Left ventricle myocardium superior (tissue), 1 donor: Measurements from ENCODE around the gene HES2. TPM values are rescaled to one million over a fixed set of nuclear protein-coding genes. Genes with fewer than 3 reads are reported as not detected.
"Not testable (repeated sequence)": the region's sequence is repeated elsewhere in the genome, so short reads cannot be mapped to it uniquely, and the experiment has no call there.

Experiments
- ATAC-seq: fragments of 200-7000 bp; cut with Tn5 transposase; one replicate; pipeline ENCODE4 v1.9.1; 2020; ENCODE audit warnings: mild to moderate bottlenecking, moderate library complexity
- DNase-seq: peaks from one replicate; pipeline ENCODE4 v3.0.0-alpha.2; 2020
- intact Hi-C: fragments of 100-400 bp; cut with micrococcal nuclease; formaldehyde crosslinking; loops from one replicate; pipeline ENCODE4 v1.11.0; 2022
- total RNA-seq: library from RNA; stranded (reverse); fragmentation: NEBNext Ultra II Directional; extraction: Animal tissue kit (Norgen Biotek cat#: 25700); gene quantifications from one replicate; pipeline ENCODE4 v1.2.1, GENCODE V29; 2021
- donor health status: DM: no; HTN: yes; CAD: no; lungs with severe emphysema.

The HES2 gene
- total RNA-seq, 1 donor from 2014 or later: not detected

DNA sequence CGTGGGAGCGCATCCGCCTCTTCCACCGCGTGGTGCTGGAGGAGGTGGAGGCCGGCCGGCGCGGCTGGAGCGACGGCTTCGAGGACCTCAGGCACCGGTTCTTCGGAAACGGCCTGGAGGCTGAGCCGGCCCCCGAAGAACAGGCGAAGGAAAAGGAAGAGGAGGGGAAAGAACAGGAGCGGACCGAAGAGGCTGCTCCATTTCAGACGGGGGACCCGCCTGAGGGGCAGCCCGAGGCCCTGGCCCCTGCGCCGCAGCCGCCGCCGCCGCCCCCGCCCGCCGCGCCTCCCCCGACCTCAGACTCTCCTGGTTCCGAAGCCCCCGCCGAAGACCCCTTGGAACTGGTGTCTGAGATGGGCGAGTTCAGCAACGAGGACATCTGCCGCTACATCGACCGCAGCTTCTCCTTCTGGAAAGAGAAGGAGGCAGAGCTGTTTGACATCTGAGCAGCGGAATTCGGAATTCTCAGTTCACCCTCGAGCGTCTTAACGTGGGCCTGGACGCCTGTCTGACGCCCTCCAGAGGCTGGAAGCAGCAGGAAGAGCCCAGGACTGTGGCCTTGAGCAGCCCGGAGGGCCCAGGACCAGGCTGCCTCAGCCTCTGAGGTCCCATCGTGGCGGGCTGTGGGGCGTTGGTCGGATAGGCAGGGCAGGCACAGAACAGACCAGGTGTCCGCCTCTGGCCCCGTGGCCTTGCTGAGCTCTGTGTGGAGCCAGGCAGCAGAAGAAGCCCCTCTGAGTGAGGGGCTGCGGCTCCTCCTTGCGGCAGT lies 36.2 kb upstream of the HES2 start:
- intact Hi-C loops, ATAC-seq, DNase-seq: not testable (repeated sequence)

DNA sequence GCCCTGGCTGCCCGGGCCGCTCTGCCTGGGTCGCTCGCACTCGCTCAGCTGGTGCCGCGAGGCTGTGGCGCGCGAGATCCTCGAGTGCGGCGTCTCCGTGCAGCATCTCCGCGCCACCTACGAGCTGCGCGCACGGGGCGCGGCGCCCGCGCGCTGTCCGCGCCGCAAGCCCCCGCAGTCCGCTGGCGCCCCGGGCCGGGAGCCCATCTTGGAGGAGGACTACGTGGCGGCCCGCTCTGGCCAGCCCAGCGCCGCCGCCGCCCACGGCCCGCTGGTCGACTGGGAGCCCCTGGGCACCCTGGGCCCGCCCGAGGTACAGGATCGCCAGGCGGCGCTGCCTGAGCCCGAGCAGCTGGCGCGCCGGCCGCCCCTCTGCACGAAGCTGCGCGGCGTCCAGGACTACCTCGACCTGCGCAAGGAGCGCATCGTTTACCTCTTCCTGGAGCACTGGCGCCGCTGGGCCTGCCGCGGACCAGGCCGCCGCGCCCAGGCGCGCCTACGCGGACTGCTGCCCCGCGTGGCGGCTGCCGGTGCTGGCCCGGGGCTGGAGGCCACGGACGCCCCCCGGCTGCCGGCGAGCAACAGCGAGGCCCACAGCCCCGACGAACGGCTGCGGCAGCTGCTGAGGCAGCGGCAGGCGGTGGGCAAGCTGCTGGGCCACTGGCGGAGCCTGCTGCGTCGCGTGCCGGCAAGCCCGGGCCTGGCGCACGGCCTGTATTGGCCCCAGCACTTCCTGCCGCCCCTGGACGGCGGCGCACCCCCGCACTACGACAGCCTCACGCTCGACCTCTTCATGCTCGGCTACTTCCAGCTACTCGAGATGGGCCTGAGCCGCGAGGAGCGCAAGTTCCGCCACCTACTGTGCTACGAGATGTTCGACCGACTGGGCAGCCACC lies 35.4 kb upstream of the HES2 start:
- intact Hi-C loops: no loop called here
- DNase-seq (no peak), ATAC-seq (peak; percentile 12)

GRCh38 chr1:6453895-6454855 lies 34.5 kb upstream of the HES2 start:
- DNase-seq, intact Hi-C loops, ATAC-seq: not testable (repeated sequence)

- intact Hi-C loops: no loop called here
- DNase-seq (no peak), ATAC-seq (no peak)
Measured at GRCh38 chr1:6450943-6451373, 31.2 kb upstream of the HES2 start.

DNA sequence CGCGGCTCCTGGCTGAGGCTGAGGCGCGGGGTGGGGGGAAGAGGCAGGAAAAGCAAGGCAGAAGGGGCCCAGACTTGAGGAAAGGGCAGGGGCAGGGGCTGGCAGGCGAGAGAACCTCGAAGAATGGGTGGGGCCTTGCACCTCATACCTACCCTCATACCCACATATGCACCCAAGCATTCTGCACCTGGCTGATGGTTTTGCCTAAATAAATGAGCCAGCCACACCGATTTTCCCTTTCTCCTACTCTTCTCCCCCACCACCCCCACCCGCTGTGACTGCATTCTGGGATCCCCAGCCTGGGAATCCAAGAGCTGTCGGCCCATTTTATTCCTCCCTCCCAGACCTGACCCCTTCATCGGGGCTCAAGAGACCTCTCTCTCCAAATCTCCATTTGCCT lies 30.8 kb upstream of the HES2 start:
- ATAC-seq, DNase-seq, intact Hi-C loops: not testable (repeated sequence)

DNA sequence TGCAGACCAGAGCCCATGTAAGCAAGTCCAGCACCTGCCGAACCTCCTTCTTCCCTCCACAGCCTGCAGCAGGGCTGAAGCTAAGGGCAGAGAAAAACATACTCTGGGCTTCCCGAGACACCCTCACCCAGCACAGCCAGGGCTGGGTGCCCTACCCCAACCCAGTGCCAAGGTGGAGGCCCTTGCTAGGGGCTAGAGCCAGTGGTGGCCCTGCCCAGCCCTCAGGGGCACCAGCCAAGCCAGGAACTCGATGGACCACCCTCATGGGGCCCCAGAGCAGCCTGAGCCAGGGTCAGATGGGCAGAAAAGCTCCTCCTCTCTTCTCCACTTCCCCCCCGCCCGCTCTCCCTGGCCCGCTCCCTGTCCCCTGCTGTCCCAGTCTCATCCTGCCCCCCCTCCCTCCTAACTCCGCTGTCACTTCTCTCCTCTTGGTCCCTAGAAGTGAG lies 30.3 kb upstream of the HES2 start:
- no peak for DNase-seq
- no peak for ATAC-seq
- intact Hi-C loops: no loop called here

GRCh38 chr1:6448749-6449631 lies 29.3 kb upstream of the HES2 start:
- peak; percentile 55 for ATAC-seq
- peak; percentile 57 for DNase-seq
- intact Hi-C loops: no loop called here

DNA sequence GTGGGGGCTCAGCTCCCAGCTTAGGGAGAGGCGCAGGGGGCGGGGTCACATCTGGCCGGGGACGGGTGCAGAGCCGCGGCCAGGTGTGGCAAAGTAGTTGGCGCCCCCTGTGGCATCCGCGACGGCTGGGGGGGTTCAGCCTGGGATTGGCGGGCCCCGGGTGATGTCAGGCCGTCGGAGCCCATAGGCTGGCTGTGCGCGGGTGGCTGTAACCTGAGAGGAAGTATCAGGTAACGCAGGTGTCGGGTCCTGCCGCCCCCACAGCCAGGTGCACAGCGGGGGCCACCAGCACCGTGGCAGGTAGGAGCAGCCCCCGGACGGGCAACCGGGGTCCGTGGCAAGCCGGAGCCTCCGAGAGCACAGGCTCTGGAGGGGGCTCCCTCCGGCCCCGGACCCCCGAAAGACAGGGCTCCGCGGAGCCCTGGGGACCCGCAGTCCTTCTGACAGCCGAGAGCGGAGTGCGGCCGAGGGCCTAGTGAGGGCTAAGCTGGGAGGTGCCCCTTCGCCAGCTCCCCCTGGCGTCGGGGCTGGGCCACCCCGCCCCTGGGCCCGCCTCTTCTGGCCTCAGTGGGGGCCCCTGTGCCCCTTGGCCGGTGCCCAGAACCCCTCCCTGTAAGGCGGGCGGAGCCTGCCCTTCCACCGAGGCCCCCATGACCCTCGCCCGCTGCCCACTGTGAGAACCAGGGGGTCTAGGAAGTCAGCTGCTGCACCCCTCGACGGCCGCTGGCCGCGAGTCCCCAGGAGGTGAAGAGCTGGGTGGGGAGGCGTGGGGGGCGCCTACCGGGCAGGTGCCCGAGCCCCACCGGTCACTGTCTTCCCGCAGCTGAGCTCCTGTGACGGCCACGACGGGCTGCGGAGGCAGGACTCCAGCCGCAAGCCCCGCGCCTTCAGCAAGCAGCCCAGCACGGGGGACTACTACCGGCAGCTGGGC lies 28.4 kb upstream of the HES2 start:
- peak; percentile 11 for ATAC-seq
- intact Hi-C loops: no loop called here
- no peak for DNase-seq

DNA sequence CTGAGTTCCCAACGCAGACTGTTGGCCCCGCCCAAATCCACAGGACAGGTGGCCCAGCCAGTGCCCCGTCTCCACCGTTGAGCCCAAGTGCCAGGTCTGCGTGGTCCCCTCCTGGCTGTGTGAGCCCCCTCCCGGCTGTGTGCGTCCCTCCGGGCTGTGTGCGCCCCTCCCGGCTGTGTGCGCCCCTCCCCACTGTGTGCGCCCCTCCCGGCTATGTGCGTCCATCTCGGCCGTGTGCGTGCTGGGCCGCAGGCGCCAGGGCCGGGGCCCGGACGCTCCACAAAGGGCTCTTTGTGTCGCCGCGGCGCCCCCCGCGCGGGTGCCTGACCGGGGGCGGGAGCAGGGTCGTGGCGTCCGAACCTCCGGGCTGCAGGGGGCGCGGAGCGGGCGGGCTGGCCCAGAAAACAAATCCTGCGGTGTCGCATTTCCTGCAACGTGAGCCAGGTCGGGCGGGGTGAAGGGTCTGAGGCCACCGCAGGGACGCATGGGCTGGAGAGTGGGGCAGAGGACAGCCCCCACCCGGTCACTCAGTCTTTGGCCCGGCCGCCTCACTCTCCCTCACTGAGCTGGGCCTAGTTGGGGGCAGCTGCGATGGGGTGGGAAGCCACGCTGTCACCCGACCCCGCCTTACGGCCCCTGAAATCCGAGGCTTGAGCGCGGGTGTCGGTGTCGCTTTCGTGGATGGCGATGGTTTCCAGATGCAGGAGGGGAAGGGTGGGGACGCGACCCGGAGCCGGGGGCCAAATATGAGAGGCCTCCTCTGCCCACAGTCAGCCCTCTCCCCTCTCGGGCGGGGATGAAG lies 27.5 kb upstream of the HES2 start:
- DNase-seq (no peak), ATAC-seq (no peak)
- intact Hi-C loops: no loop called here

- intact Hi-C loops: no loop called here
- DNase-seq (no peak), ATAC-seq (no peak)
Measured at GRCh38 chr1:6446665-6447015, 26.9 kb upstream of the HES2 start.

- DNase-seq, intact Hi-C loops, ATAC-seq: not testable (repeated sequence)
Measured at GRCh38 chr1:6445929-6446328, 26.2 kb upstream of the HES2 start.

- intact Hi-C loops: no loop called here
- ATAC-seq (peak; percentile 51), DNase-seq (peak; percentile 54)
Measured at GRCh38 chr1:6445062-6445763, 25.5 kb upstream of the HES2 start.

GRCh38 chr1:6444377-6444776 lies 24.7 kb upstream of the HES2 start:
- no peak for ATAC-seq
- DNase-seq: no peak
- intact Hi-C loops: no loop called here

DNA sequence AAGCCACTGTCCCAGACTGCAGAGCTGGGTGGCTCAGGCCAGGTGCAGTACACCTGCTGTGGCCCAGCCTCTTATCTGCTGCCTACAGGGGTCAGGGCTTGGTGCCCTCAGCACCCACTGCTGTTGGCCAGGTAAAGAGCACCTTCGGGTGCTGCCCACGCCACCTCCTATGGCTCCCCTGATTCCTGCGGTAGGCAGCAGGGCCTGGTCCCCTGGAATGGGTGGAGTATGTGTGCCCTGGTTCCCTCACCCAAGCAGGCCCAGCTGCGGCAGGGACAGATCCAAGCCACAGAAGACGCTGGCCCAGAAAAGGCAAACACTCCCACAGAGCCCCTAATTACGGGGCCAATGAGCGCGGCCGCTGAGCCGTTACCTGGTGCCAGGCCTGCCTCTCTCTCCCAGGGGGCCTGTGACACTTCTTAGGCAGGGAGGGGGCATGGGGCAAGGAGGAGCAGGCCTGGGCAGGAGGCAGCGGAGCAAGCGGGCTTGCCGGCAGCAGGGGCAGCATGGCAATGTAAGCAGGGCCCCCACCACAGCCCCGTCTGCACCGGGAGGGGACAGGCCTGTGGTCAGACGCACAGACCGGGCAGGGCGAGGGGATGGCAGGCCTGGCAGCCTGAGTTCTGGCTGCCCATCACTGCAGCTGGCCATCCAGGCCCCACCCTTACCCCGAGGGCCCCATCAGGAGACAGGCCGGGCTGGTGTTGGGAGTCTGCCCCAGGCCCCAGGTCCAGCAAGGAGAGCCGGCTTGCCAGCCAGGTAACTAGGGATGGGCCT lies 23.8 kb upstream of the HES2 start:
- no peak for ATAC-seq
- intact Hi-C loops: no loop called here
- no peak for DNase-seq

- ATAC-seq: no peak
- DNase-seq: no peak
- intact Hi-C loops: no loop called here
Measured at GRCh38 chr1:6441586-6441985, 21.9 kb upstream of the HES2 start.
